GM23338 (cell line): Measurements from ENCODE around the gene RUNX3. TPM values are rescaled to one million over a fixed set of nuclear protein-coding genes. Genes with fewer than 3 reads are reported as not detected.

Source experiments
- ATAC-seq: fragments of 200-7000 bp; cut with Tn5 transposase; 3 replicates; pipeline ENCODE4 v1.9.1; 2020
- DNase-seq: peaks from one replicate; pipeline ENCODE4 v3.0.0-alpha.2; 2015; ENCODE audit warnings: low spot score
- H2AFZ ChIP-seq: fragments of 200-600 bp; sonication (generic); 2 replicates; pipeline ENCODE4 v1.8.0; 2016; ENCODE audit warnings: antibody characterized with exemption, mild to moderate bottlenecking, moderate library complexity
- H3F3A ChIP-seq: fragments of 200-600 bp; sonication (generic); replicated peaks from 2 replicates; pipeline ENCODE4 v1.8.0; 2017; ENCODE audit warnings: antibody characterized with exemption, mixed run types, low read depth
- H3K27ac ChIP-seq: fragments of 200-600 bp; sonication (generic); 2 replicates; pipeline ENCODE4 v1.6.1; 2016; ENCODE audit warnings: low read depth
- H3K27me3 ChIP-seq: fragments of 200-600 bp; sonication (generic); 2 replicates; pipeline ENCODE4 v1.8.0; 2016; ENCODE audit warnings: mild to moderate bottlenecking, mixed run types, moderate library complexity; ENCODE audit not compliant: insufficient read depth
- H3K36me3 ChIP-seq: fragments of 200-600 bp; sonication (generic); 2 replicates; pipeline ENCODE4 v1.8.0; 2016; ENCODE audit warnings: mild to moderate bottlenecking; ENCODE audit not compliant: insufficient read depth
- H3K4me1 ChIP-seq: fragments of 200-600 bp; sonication (generic); 2 replicates; pipeline ENCODE4 v1.8.0; 2016; ENCODE audit warnings: mild to moderate bottlenecking, moderate library complexity; ENCODE audit not compliant: insufficient read depth
- H3K4me2 ChIP-seq: fragments of 200-600 bp; sonication (generic); 2 replicates; pipeline ENCODE4 v1.7.1; 2017; ENCODE audit warnings: mixed run types
- H3K4me3 ChIP-seq: fragments of 200-600 bp; sonication (generic); 2 replicates; pipeline ENCODE4 v1.6.1; 2016; ENCODE audit warnings: mixed run types
- H3K79me2 ChIP-seq: fragments of 200-600 bp; sonication (generic); replicated peaks from 2 replicates; pipeline ENCODE4 v1.8.0; 2017; ENCODE audit warnings: mild to moderate bottlenecking; ENCODE audit not compliant: insufficient read depth
- H3K9me2 ChIP-seq: fragments of 200-600 bp; sonication (generic); 2 replicates; pipeline ENCODE4 v1.8.0; 2017; ENCODE audit not compliant: insufficient read depth
- H4K20me1 ChIP-seq: fragments of 200-600 bp; sonication (generic); replicated peaks from 2 replicates; pipeline ENCODE4 v1.8.0; 2017; ENCODE audit warnings: mild to moderate bottlenecking; ENCODE audit not compliant: insufficient read depth
- H3K27ac Mint-ChIP-seq: 2 replicates; pipeline ENCODE4 v1.8.0; 2020; ENCODE audit warnings: inconsistent platforms, mild to moderate bottlenecking, moderate library complexity, mixed read lengths
- H3K27me3 Mint-ChIP-seq: 3 replicates; pipeline ENCODE4 v1.8.0; 2022; ENCODE audit warnings: low read depth, mild to moderate bottlenecking, moderate library complexity, mixed read lengths, inconsistent platforms; ENCODE audit not compliant: insufficient read depth, poor library complexity
- H3K36me3 Mint-ChIP-seq: 3 replicates; pipeline ENCODE4 v1.8.0; 2021; ENCODE audit warnings: low read depth, mild to moderate bottlenecking, inconsistent platforms, moderate library complexity, mixed read lengths
- H3K4me1 Mint-ChIP-seq: 3 replicates; pipeline ENCODE4 v1.8.0; 2020; ENCODE audit warnings: mild to moderate bottlenecking, inconsistent platforms, mixed read lengths
- H3K4me3 Mint-ChIP-seq: 3 replicates; pipeline ENCODE4 v1.8.0; 2021; ENCODE audit warnings: moderate library complexity, mild to moderate bottlenecking, inconsistent platforms, mixed read lengths
- H3K9me3 Mint-ChIP-seq: 3 replicates; pipeline ENCODE4 v1.8.0; 2020; ENCODE audit warnings: moderate library complexity, mild to moderate bottlenecking, inconsistent platforms, mixed read lengths
- EZH2 ChIP-seq: fragments of 200-600 bp; sonication (generic); IDR thresholded peaks from one replicate; pipeline ENCODE4 v1.8.0; 2017; ENCODE audit warnings: antibody characterized with exemption, mild to moderate bottlenecking, low read depth; ENCODE audit not compliant: unreplicated experiment
- EZH2phosphoT487 ChIP-seq: fragments of 200-600 bp; sonication (generic); IDR thresholded peaks from one replicate; pipeline ENCODE4 v1.8.1; 2018; ENCODE audit warnings: antibody characterized with exemption; ENCODE audit not compliant: unreplicated experiment
- NANOG ChIP-seq: IDR thresholded peaks from 2 replicates; pipeline ENCODE4 v1.6.1; 2016; ENCODE audit warnings: antibody characterized with exemption, borderline replicate concordance
- polyA plus RNA-seq: library from polyadenylated mRNA; unstranded; fragments of >200 nt; fragmentation: Nextera tagmentation; extraction: Ambion mirVana; gene quantifications from 2 replicates; pipeline ENCODE4 v1.2.1, GENCODE V29; 2016
- total RNA-seq: library from RNA; depleted of rRNA; stranded (reverse); fragments of >200 nt; shearing (Covaris generic); gene quantifications from 2 replicates; pipeline ENCODE4 v1.2.3, GENCODE V29; 2014
- TF ChIP-seq, protein P1 (sequence below): fragments of 250-450 bp; sonication (Bioruptor Pico); IDR thresholded peaks from 2 replicates; pipeline ENCODE4 v1.5.0; 2020; ENCODE audit warnings: mild to moderate bottlenecking, moderate library complexity
- TF ChIP-seq, protein P2 (sequence below): IDR thresholded peaks from 2 replicates; pipeline ENCODE4 v1.6.1; 2016; ENCODE audit warnings: antibody characterized with exemption
- TF ChIP-seq, protein P3 (sequence below), 2 experiments: fragments of 200-600 bp in 1 of 2; sonication (generic) in 1 of 2; conservative IDR thresholded peaks; 2 replicates each; pipeline versions ENCODE4 v1.5.1 to v1.6.1; 2016 to 2017; ENCODE audit warnings: antibody characterized with exemption in 2 of 2, low read depth in 2 of 2, mild to moderate bottlenecking in 2 of 2, moderate library complexity in 1 of 2
- TF ChIP-seq, protein P4 (sequence below): IDR thresholded peaks from one replicate; pipeline ENCODE4 v1.6.1; 2018; ENCODE audit warnings: antibody characterized with exemption; ENCODE audit not compliant: unreplicated experiment

Gene RUNX3
- total and polyA plus RNA-seq, 2 experiments from 2014 or later: 0.23 to 0.73 TPM

DNA sequence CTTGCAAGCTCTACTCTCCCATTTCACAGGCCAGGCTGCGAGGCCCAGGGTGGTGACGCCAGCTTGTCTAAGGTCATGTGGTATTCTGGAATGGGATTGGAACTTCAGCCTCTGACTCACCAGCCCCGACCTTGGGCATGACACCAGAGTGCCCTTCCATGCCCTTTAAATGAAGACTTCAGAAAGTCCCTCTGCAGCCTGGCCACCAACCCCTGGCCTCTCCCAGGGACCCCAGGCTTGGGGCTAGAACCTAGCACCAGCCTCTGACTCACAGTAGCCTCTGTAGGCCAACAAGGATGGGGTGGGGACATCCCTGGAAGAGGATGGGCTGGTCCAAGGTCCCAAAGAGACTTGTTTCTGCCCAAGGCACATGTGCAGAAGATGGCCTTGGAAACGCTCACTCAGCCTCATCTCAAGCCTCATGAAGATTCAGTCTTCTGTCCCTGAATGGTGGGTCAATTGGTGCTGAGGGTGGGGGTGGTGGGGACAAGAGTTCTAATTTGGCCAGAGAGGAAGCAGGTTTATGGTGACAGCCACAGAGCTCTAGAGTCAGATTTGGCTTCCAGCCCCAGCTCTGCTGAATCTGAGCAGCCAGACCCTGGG, 36.1 kb upstream of the RUNX3 start (continued):
- TF ChIP-seq, protein P1, sequence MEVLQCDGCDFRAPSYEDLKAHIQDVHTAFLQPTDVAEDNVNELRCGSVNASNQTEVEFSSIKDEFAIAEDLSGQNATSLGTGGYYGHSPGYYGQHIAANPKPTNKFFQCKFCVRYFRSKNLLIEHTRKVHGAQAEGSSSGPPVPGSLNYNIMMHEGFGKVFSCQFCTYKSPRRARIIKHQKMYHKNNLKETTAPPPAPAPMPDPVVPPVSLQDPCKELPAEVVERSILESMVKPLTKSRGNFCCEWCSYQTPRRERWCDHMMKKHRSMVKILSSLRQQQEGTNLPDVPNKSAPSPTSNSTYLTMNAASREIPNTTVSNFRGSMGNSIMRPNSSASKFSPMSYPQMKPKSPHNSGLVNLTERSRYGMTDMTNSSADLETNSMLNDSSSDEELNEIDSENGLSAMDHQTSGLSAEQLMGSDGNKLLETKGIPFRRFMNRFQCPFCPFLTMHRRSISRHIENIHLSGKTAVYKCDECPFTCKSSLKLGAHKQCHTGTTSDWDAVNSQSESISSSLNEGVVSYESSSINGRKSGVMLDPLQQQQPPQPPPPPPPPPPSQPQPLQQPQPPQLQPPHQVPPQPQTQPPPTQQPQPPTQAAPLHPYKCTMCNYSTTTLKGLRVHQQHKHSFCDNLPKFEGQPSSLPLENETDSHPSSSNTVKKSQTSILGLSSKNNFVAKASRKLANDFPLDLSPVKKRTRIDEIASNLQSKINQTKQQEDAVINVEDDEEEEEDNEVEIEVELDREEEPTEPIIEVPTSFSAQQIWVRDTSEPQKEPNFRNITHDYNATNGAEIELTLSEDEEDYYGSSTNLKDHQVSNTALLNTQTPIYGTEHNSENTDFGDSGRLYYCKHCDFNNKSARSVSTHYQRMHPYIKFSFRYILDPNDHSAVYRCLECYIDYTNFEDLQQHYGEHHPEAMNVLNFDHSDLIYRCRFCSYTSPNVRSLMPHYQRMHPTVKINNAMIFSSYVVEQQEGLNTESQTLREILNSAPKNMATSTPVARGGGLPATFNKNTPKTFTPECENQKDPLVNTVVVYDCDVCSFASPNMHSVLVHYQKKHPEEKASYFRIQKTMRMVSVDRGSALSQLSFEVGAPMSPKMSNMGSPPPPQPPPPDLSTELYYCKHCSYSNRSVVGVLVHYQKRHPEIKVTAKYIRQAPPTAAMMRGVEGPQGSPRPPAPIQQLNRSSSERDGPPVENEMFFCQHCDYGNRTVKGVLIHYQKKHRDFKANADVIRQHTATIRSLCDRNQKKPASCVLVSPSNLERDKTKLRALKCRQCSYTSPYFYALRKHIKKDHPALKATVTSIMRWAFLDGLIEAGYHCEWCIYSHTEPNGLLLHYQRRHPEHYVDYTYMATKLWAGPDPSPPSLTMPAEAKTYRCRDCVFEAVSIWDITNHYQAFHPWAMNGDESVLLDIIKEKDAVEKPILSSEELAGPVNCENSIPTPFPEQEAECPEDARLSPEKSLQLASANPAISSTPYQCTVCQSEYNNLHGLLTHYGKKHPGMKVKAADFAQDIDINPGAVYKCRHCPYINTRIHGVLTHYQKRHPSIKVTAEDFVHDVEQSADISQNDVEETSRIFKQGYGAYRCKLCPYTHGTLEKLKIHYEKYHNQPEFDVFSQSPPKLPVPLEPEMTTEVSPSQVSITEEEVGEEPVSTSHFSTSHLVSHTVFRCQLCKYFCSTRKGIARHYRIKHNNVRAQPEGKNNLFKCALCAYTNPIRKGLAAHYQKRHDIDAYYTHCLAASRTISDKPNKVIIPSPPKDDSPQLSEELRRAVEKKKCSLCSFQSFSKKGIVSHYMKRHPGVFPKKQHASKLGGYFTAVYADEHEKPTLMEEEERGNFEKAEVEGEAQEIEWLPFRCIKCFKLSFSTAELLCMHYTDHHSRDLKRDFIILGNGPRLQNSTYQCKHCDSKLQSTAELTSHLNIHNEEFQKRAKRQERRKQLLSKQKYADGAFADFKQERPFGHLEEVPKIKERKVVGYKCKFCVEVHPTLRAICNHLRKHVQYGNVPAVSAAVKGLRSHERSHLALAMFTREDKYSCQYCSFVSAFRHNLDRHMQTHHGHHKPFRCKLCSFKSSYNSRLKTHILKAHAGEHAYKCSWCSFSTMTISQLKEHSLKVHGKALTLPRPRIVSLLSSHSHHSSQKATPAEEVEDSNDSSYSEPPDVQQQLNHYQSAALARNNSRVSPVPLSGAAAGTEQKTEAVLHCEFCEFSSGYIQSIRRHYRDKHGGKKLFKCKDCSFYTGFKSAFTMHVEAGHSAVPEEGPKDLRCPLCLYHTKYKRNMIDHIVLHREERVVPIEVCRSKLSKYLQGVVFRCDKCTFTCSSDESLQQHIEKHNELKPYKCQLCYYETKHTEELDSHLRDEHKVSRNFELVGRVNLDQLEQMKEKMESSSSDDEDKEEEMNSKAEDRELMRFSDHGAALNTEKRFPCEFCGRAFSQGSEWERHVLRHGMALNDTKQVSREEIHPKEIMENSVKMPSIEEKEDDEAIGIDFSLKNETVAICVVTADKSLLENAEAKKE (CRISPR knock-in tag): no peak
- no peak for TF ChIP-seq NANOG
- TF ChIP-seq, protein P2, sequence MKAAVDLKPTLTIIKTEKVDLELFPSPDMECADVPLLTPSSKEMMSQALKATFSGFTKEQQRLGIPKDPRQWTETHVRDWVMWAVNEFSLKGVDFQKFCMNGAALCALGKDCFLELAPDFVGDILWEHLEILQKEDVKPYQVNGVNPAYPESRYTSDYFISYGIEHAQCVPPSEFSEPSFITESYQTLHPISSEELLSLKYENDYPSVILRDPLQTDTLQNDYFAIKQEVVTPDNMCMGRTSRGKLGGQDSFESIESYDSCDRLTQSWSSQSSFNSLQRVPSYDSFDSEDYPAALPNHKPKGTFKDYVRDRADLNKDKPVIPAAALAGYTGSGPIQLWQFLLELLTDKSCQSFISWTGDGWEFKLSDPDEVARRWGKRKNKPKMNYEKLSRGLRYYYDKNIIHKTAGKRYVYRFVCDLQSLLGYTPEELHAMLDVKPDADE: no peak
- TF ChIP-seq EZH2phosphoT487: no peak
- TF ChIP-seq EZH2: no peak
- TF ChIP-seq, protein P3, sequence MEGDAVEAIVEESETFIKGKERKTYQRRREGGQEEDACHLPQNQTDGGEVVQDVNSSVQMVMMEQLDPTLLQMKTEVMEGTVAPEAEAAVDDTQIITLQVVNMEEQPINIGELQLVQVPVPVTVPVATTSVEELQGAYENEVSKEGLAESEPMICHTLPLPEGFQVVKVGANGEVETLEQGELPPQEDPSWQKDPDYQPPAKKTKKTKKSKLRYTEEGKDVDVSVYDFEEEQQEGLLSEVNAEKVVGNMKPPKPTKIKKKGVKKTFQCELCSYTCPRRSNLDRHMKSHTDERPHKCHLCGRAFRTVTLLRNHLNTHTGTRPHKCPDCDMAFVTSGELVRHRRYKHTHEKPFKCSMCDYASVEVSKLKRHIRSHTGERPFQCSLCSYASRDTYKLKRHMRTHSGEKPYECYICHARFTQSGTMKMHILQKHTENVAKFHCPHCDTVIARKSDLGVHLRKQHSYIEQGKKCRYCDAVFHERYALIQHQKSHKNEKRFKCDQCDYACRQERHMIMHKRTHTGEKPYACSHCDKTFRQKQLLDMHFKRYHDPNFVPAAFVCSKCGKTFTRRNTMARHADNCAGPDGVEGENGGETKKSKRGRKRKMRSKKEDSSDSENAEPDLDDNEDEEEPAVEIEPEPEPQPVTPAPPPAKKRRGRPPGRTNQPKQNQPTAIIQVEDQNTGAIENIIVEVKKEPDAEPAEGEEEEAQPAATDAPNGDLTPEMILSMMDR (conservative IDR thresholded peaks at IDR 0.05; ENCODE audit: low read depth in 2 of 2): no peak

DNA sequence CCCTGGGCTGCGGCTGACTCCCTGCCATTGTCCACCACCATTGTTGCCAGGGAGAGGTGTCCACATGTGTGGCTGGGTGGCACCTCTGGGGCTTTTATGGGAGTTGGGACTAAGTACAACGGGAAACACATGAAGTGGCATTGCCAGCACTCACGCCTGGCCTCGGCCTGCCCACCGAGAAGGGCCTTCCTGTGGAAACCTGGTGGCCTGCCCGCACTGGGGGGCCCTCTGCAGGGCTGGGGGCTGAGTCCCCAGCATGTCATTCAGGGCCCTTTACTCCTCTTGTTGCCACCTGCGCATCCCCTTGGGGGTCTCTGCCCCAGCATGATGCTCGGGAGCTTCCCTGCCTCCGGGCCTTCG, 35.5 kb upstream of the RUNX3 start:
- no peak overlapping the region for H3K4me3 Mint-ChIP-seq
- no peaks in the 10 kb centered on the region for H3K36me3 ChIP-seq
- H3K9me2 ChIP-seq: no peaks in the 10 kb centered on the region
- peaks cover 2% of the 10 kb centered on the region; the same call in 1 of the 2 replicates for H3K4me1 ChIP-seq
- no peaks in the 10 kb centered on the region for H3K36me3 Mint-ChIP-seq
- no peak for DNase-seq
- no peak overlapping the region for H3K4me3 ChIP-seq
- no peaks in the 10 kb centered on the region for H3K79me2 ChIP-seq
- no peak overlapping the region for H2AFZ ChIP-seq
- H3K27ac Mint-ChIP-seq: no peak overlapping the region
- no peak overlapping the region for H3K27ac ChIP-seq
- no peaks in the 10 kb centered on the region for H3K9me3 Mint-ChIP-seq
- peaks cover 10% of the 10 kb centered on the region for H3K4me1 Mint-ChIP-seq
- no peaks in the 10 kb centered on the region for H3K27me3 ChIP-seq
- H3K4me2 ChIP-seq: no peak overlapping the region
- TF ChIP-seq, protein P4, sequence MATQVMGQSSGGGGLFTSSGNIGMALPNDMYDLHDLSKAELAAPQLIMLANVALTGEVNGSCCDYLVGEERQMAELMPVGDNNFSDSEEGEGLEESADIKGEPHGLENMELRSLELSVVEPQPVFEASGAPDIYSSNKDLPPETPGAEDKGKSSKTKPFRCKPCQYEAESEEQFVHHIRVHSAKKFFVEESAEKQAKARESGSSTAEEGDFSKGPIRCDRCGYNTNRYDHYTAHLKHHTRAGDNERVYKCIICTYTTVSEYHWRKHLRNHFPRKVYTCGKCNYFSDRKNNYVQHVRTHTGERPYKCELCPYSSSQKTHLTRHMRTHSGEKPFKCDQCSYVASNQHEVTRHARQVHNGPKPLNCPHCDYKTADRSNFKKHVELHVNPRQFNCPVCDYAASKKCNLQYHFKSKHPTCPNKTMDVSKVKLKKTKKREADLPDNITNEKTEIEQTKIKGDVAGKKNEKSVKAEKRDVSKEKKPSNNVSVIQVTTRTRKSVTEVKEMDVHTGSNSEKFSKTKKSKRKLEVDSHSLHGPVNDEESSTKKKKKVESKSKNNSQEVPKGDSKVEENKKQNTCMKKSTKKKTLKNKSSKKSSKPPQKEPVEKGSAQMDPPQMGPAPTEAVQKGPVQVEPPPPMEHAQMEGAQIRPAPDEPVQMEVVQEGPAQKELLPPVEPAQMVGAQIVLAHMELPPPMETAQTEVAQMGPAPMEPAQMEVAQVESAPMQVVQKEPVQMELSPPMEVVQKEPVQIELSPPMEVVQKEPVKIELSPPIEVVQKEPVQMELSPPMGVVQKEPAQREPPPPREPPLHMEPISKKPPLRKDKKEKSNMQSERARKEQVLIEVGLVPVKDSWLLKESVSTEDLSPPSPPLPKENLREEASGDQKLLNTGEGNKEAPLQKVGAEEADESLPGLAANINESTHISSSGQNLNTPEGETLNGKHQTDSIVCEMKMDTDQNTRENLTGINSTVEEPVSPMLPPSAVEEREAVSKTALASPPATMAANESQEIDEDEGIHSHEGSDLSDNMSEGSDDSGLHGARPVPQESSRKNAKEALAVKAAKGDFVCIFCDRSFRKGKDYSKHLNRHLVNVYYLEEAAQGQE: no peak
- TF ChIP-seq, protein P2: no peak
- TF ChIP-seq, protein P3 (conservative IDR thresholded peaks at IDR 0.05; ENCODE audit: low read depth in 2 of 2): no peak
- peaks cover 2% of the 10 kb centered on the region for H3K27me3 Mint-ChIP-seq
- no peaks in the 10 kb centered on the region for H3F3A ChIP-seq
- no peak for ATAC-seq
- H4K20me1 ChIP-seq: no peaks in the 10 kb centered on the region
